Hepatocyte (in vitro differentiated cells): Measurements from ENCODE around the gene SPINK1.

Experiments
- EZH2 ChIP-seq: fragments of 200-600 bp; sonication (generic); IDR thresholded peaks from 2 replicates; pipeline ENCODE4 v1.6.1; 2016; ENCODE audit warnings: antibody characterized with exemption, mild to moderate bottlenecking, borderline replicate concordance
- EZH2phosphoT487 ChIP-seq: fragments of 200-600 bp; sonication (generic); IDR thresholded peaks from one replicate; pipeline ENCODE4 v1.6.1; 2018; ENCODE audit warnings: antibody characterized with exemption, mild to moderate bottlenecking, low read depth, moderate library complexity; ENCODE audit not compliant: unreplicated experiment, severe bottlenecking
- TF ChIP-seq, protein P1 (sequence below): fragments of 200-600 bp; sonication (generic); IDR thresholded peaks from 2 replicates; pipeline ENCODE4 v1.5.1; 2016; ENCODE audit warnings: antibody characterized with exemption, mild to moderate bottlenecking; ENCODE audit not compliant: poor library complexity

GRCh38 chr5:147831465-147831864, at the start of gene SPINK1:
- TF ChIP-seq, protein P1, sequence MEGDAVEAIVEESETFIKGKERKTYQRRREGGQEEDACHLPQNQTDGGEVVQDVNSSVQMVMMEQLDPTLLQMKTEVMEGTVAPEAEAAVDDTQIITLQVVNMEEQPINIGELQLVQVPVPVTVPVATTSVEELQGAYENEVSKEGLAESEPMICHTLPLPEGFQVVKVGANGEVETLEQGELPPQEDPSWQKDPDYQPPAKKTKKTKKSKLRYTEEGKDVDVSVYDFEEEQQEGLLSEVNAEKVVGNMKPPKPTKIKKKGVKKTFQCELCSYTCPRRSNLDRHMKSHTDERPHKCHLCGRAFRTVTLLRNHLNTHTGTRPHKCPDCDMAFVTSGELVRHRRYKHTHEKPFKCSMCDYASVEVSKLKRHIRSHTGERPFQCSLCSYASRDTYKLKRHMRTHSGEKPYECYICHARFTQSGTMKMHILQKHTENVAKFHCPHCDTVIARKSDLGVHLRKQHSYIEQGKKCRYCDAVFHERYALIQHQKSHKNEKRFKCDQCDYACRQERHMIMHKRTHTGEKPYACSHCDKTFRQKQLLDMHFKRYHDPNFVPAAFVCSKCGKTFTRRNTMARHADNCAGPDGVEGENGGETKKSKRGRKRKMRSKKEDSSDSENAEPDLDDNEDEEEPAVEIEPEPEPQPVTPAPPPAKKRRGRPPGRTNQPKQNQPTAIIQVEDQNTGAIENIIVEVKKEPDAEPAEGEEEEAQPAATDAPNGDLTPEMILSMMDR, result no peak
- TF ChIP-seq EZH2 (no peak), EZH2phosphoT487 (no peak)
